T-helper 1 cell treated with Interleukin-12 subunit alpha and Interleukin-12 subunit beta and Interleukin-4 antibody, amounts not matched to agents 30 μg/mL and 1 μg/mL, for 36 hours (primary cell): ENCODE measurements around the gene PDF.
"Not testable (repeated sequence)": the region's sequence is repeated elsewhere in the genome, so short reads cannot be mapped to it uniquely, and the experiment has no call there.

Experiments
- H3K27ac Mint-ChIP-seq: one replicate; pipeline ENCODE4 v1.8.0; 2021; ENCODE audit warnings: mild to moderate bottlenecking, mixed read lengths
- H3K27me3 Mint-ChIP-seq: one replicate; pipeline ENCODE4 v1.8.0; 2021; ENCODE audit warnings: low read depth, mixed read lengths
- H3K36me3 Mint-ChIP-seq: one replicate; pipeline ENCODE4 v1.8.0; 2021; ENCODE audit warnings: low read depth, mixed read lengths
- H3K4me1 Mint-ChIP-seq: one replicate; pipeline ENCODE4 v1.8.0; 2021; ENCODE audit warnings: low read depth, mixed read lengths
- H3K4me3 Mint-ChIP-seq: one replicate; pipeline ENCODE4 v1.8.0; 2021; ENCODE audit warnings: mild to moderate bottlenecking, moderate library complexity, mixed read lengths
- H3K9me3 Mint-ChIP-seq: one replicate; pipeline ENCODE4 v1.8.0; 2021; ENCODE audit warnings: mixed read lengths

PDF gene

GRCh38 chr16:69315486-69316311 lies 14.7 kb downstream of the PDF start:
- H3K36me3 Mint-ChIP-seq: peaks cover 33% of the 10 kb centered on the region
- peaks cover 15% of the 10 kb centered on the region for H3K4me1 Mint-ChIP-seq
- H3K27ac Mint-ChIP-seq: no peak overlapping the region
- no peak overlapping the region for H3K4me3 Mint-ChIP-seq
- H3K9me3 Mint-ChIP-seq: no peaks in the 10 kb centered on the region
- no peaks in the 10 kb centered on the region for H3K27me3 Mint-ChIP-seq

GRCh38 chr16:69314534-69314933 lies 15.9 kb downstream of the PDF start:
- Mint-ChIP-seq H3K27me3 (no peaks in the 10 kb centered on the region), H3K36me3 (peaks cover 31% of the 10 kb centered on the region), H3K27ac (no peak overlapping the region)

GRCh38 chr16:69313469-69313868 lies 16.9 kb downstream of the PDF start:
- peak overlapping the region; percentile 68 for H3K4me3 Mint-ChIP-seq
- H3K36me3 Mint-ChIP-seq: peaks cover 25% of the 10 kb centered on the region
- H3K27me3 Mint-ChIP-seq: no peaks in the 10 kb centered on the region
- H3K4me1 Mint-ChIP-seq: peaks cover 19% of the 10 kb centered on the region
- H3K9me3 Mint-ChIP-seq: no peaks in the 10 kb centered on the region
- H3K27ac Mint-ChIP-seq: peak overlapping the region; percentile 55

More at GRCh38 chr16:69314534-69314933, 15.9 kb downstream of the PDF start:
- H3K9me3 Mint-ChIP-seq: no peaks in the 10 kb centered on the region
- no peak overlapping the region for H3K4me3 Mint-ChIP-seq
- peaks cover 19% of the 10 kb centered on the region for H3K4me1 Mint-ChIP-seq

GRCh38 chr16:69311533-69312387 lies 18.6 kb downstream of the PDF start:
- peaks cover 24% of the 10 kb centered on the region for H3K4me1 Mint-ChIP-seq
- peak overlapping the region; percentile 100 for H3K4me3 Mint-ChIP-seq
- peak overlapping the region; percentile 96 for H3K27ac Mint-ChIP-seq
- peaks cover 23% of the 10 kb centered on the region for H3K36me3 Mint-ChIP-seq
- H3K27me3 Mint-ChIP-seq: no peaks in the 10 kb centered on the region
- H3K9me3 Mint-ChIP-seq: no peaks in the 10 kb centered on the region

GRCh38 chr16:69310653-69311532 lies 19.5 kb downstream of the PDF start, which contains the start of gene VPS4A:
Gene VPS4A (plus strand): TSS chr16:69311350. CDS start chr16:69311512, 162 bp downstream.
- Mint-ChIP-seq H3K9me3 (no peaks in the 10 kb centered on the region), H3K4me1 (peaks cover 24% of the 10 kb centered on the region), H3K27ac (peak within 1 kb of the TSS; percentile 96)

GRCh38 chr16:69309316-69309715 lies 21.1 kb downstream of the PDF start:
- Mint-ChIP-seq H3K4me3 (no peak overlapping the region), H3K27ac (no peak overlapping the region), H3K27me3 (no peaks in the 10 kb centered on the region), H3K36me3 (peaks cover 13% of the 10 kb centered on the region), H3K4me1 (peaks cover 24% of the 10 kb centered on the region), H3K9me3 (no peaks in the 10 kb centered on the region)

More at GRCh38 chr16:69310653-69311532, 19.5 kb downstream of the PDF start, which contains the start of gene VPS4A:
- Mint-ChIP-seq H3K27me3 (no peaks in the 10 kb centered on the region), H3K4me3 (peak within 1 kb of the TSS; percentile 100), H3K36me3 (peaks cover 17% of the 10 kb centered on the region)

- H3K4me1 Mint-ChIP-seq: peaks cover 15% of the 10 kb centered on the region
- no peaks in the 10 kb centered on the region for H3K27me3 Mint-ChIP-seq
- H3K27ac Mint-ChIP-seq: no peak overlapping the region
- H3K9me3 Mint-ChIP-seq: no peaks in the 10 kb centered on the region
- peaks cover 8% of the 10 kb centered on the region for H3K36me3 Mint-ChIP-seq
- H3K4me3 Mint-ChIP-seq: no peak overlapping the region
Measured at GRCh38 chr16:69307856-69308255, 22.5 kb downstream of the PDF start.

GRCh38 chr16:69307091-69307490 lies 23.3 kb downstream of the PDF start:
- no peaks in the 10 kb centered on the region for H3K9me3 Mint-ChIP-seq

GRCh38 chr16:69306031-69306430 lies 24.4 kb downstream of the PDF start:
- Mint-ChIP-seq H3K27me3 (no peaks in the 10 kb centered on the region), H3K4me1 (peaks cover 9% of the 10 kb centered on the region)

More at GRCh38 chr16:69307091-69307490, 23.3 kb downstream of the PDF start:
- no peak overlapping the region for H3K4me3 Mint-ChIP-seq
- peaks cover 6% of the 10 kb centered on the region for H3K36me3 Mint-ChIP-seq
- no peak overlapping the region for H3K27ac Mint-ChIP-seq
- H3K4me1 Mint-ChIP-seq: peaks cover 12% of the 10 kb centered on the region
- no peaks in the 10 kb centered on the region for H3K27me3 Mint-ChIP-seq

GRCh38 chr16:69302301-69302700 lies 28.1 kb downstream of the PDF start:
- Mint-ChIP-seq H3K27me3 (no peaks in the 10 kb centered on the region), H3K4me3 (no peak overlapping the region), H3K36me3 (peaks cover 7% of the 10 kb centered on the region), H3K4me1 (peaks cover under 1% of the 10 kb centered on the region), H3K9me3 (no peaks in the 10 kb centered on the region), H3K27ac (no peak overlapping the region)

More at GRCh38 chr16:69306031-69306430, 24.4 kb downstream of the PDF start:
- no peak overlapping the region for H3K4me3 Mint-ChIP-seq
- no peaks in the 10 kb centered on the region for H3K9me3 Mint-ChIP-seq
- no peak overlapping the region for H3K27ac Mint-ChIP-seq
- H3K36me3 Mint-ChIP-seq: peaks cover 5% of the 10 kb centered on the region

- Mint-ChIP-seq H3K4me3 (no peak overlapping the region), H3K4me1 (no peaks in the 10 kb centered on the region)
Measured at GRCh38 chr16:69301861-69302260, 28.5 kb downstream of the PDF start.

GRCh38 chr16:69301187-69301586 lies 29.2 kb downstream of the PDF start:
- Mint-ChIP-seq H3K36me3 (peaks cover 8% of the 10 kb centered on the region), H3K27ac (no peak overlapping the region), H3K9me3 (no peaks in the 10 kb centered on the region), H3K4me1 (no peaks in the 10 kb centered on the region), H3K4me3 (no peak overlapping the region), H3K27me3 (no peaks in the 10 kb centered on the region)

More at GRCh38 chr16:69301861-69302260, 28.5 kb downstream of the PDF start:
- Mint-ChIP-seq H3K27ac (no peak overlapping the region), H3K36me3 (peaks cover 7% of the 10 kb centered on the region), H3K9me3 (no peaks in the 10 kb centered on the region), H3K27me3 (no peaks in the 10 kb centered on the region)

- peaks cover 3% of the 10 kb centered on the region for H3K36me3 Mint-ChIP-seq
- no peaks in the 10 kb centered on the region for H3K9me3 Mint-ChIP-seq
- H3K4me3 Mint-ChIP-seq: no peak overlapping the region
- peak overlapping the region; percentile 41 for H3K27ac Mint-ChIP-seq
- H3K27me3 Mint-ChIP-seq: no peaks in the 10 kb centered on the region
- H3K4me1 Mint-ChIP-seq: no peaks in the 10 kb centered on the region
Measured at GRCh38 chr16:69298261-69298660, 32.1 kb downstream of the PDF start.

GRCh38 chr16:69296771-69297170 lies 33.6 kb downstream of the PDF start:
- not testable (repeated sequence) for H3K4me1 Mint-ChIP-seq, H3K9me3 Mint-ChIP-seq, H3K27me3 Mint-ChIP-seq, H3K36me3 Mint-ChIP-seq, H3K27ac Mint-ChIP-seq, H3K4me3 Mint-ChIP-seq
